Myocyte (in vitro differentiated cells): ENCODE measurements around the gene PTGER2. TPM values are rescaled to one million over a fixed set of nuclear protein-coding genes. Genes with fewer than 3 reads are reported as not detected.

Source experiments
- DNase-seq: peaks from one replicate; pipeline ENCODE4 v3.0.0-alpha.2; 2012; ENCODE audit warnings: low read depth
- total RNA-seq: library from RNA; depleted of rRNA; stranded (reverse); fragments of >200 nt; gene quantifications from 2 replicates; pipeline ENCODE4 v1.2.3, GENCODE V29; 2014

Gene PTGER2
- total RNA-seq, 1 donor from 2014 or later, result 13.2 TPM

- no peak for DNase-seq
Measured at GRCh38 chr14:52304248-52304904, 9.7 kb upstream of the PTGER2 start.

GRCh38 chr14:52305014-52305413 is 9.1 kb upstream of the PTGER2 start:
- DNase-seq, result no peak

- no peak for DNase-seq
Measured at GRCh38 chr14:52307376-52307775, 6.7 kb upstream of the PTGER2 start.

- no peak for DNase-seq
Measured at GRCh38 chr14:52307905-52308304, 6.2 kb upstream of the PTGER2 start.

GRCh38 chr14:52310541-52310940 is 3.6 kb upstream of the PTGER2 start:
- DNase-seq, result no peak

GRCh38 chr14:52312931-52313355 is 1.2 kb upstream of the PTGER2 start:
- no peak for DNase-seq

- DNase-seq, result no peak
Measured at GRCh38 chr14:52313462-52313861, 650 bp upstream of the PTGER2 start.

GRCh38 chr14:52314595-52315354 is 663 bp downstream of the PTGER2 start:
- peak; percentile 45 for DNase-seq

- DNase-seq, result no peak
Measured at GRCh38 chr14:52315355-52315718, 1.2 kb downstream of the PTGER2 start.

- no peak for DNase-seq
Measured at GRCh38 chr14:52318062-52318461, 4.0 kb downstream of the PTGER2 start.

- no peak for DNase-seq
Measured at GRCh38 chr14:52318826-52319645, 4.9 kb downstream of the PTGER2 start.

- no peak for DNase-seq
Measured at GRCh38 chr14:52319919-52320318, 5.8 kb downstream of the PTGER2 start.

- DNase-seq, result no peak
Measured at GRCh38 chr14:52325126-52325525, 11.0 kb downstream of the PTGER2 start.

- DNase-seq, result no peak
Measured at GRCh38 chr14:52325630-52326029, 11.5 kb downstream of the PTGER2 start.

- no peak for DNase-seq
Measured at GRCh38 chr14:52327374-52328226, 13.5 kb downstream of the PTGER2 start.

GRCh38 chr14:52328276-52328675 is 14.2 kb downstream of the PTGER2 start:
- DNase-seq, result no peak

- no peak for DNase-seq
Measured at GRCh38 chr14:52329678-52330369, 15.7 kb downstream of the PTGER2 start.

- no peak for DNase-seq
Measured at GRCh38 chr14:52332269-52332668, 18.2 kb downstream of the PTGER2 start.

- DNase-seq, result no peak
Measured at GRCh38 chr14:52333108-52333507, 19.0 kb downstream of the PTGER2 start.
